Measurements from ENCODE around the gene PIGBOS1.
A peak's percentile ranks its signal among the peaks of the same experiment; 100 is the strongest.

Gene PIGBOS1

GRCh38 chr15:55279100-55279745, 39.7 kb downstream of the PIGBOS1 start:
- no peaks in the 10 kb centered on the region for H3K27me3 ChIP-seq (replicated peaks)
- no peak for TF ChIP-seq CTCF (IDR thresholded peaks at IDR 0.05; ENCODE audit: low read depth, low read length, missing control alignments)
- H3K27ac ChIP-seq, result peak overlapping the region; percentile 91
- in situ Hi-C loops (cut with HindIII; ENCODE audit: low pct_ligation_motif_present, low sequenced_read_pairs), result no loop called here
- no peak overlapping the region for H3K4me3 ChIP-seq (ENCODE audit: low read depth, low read length)
- no peaks in the 10 kb centered on the region for H3K36me3 ChIP-seq (replicated peaks)
- no peak for DNase-seq

GRCh38 chr15:55277715-55278114, 41.2 kb downstream of the PIGBOS1 start:
- H3K36me3 ChIP-seq (replicated peaks), result no peaks in the 10 kb centered on the region
- DNase-seq, result no peak
- no peak overlapping the region for H3K4me3 ChIP-seq (ENCODE audit: low read depth, low read length)
- TF ChIP-seq CTCF (IDR thresholded peaks at IDR 0.05; ENCODE audit: low read depth, low read length, missing control alignments), result no peak
- no peak overlapping the region for H3K27ac ChIP-seq
- no peaks in the 10 kb centered on the region for H3K27me3 ChIP-seq (replicated peaks)
- in situ Hi-C loops (cut with HindIII; ENCODE audit: low pct_ligation_motif_present, low sequenced_read_pairs), result no loop called here

GRCh38 chr15:55277116-55277564, 41.8 kb downstream of the PIGBOS1 start:
- H3K27ac ChIP-seq, result no peak overlapping the region
- no peak for DNase-seq
- H3K27me3 ChIP-seq (replicated peaks), result no peaks in the 10 kb centered on the region
- H3K36me3 ChIP-seq (replicated peaks), result no peaks in the 10 kb centered on the region
- in situ Hi-C loops (cut with HindIII; ENCODE audit: low pct_ligation_motif_present, low sequenced_read_pairs), result no loop called here
- no peak for TF ChIP-seq CTCF (IDR thresholded peaks at IDR 0.05; ENCODE audit: low read depth, low read length, missing control alignments)
- H3K4me3 ChIP-seq (ENCODE audit: low read depth, low read length), result no peak overlapping the region

GRCh38 chr15:55276324-55276723, 42.6 kb downstream of the PIGBOS1 start:
- in situ Hi-C loops (cut with HindIII; ENCODE audit: low pct_ligation_motif_present, low sequenced_read_pairs), result no loop called here
- TF ChIP-seq CTCF (IDR thresholded peaks at IDR 0.05; ENCODE audit: low read depth, low read length, missing control alignments), result no peak
- H3K36me3 ChIP-seq (replicated peaks), result no peaks in the 10 kb centered on the region
- no peak overlapping the region for H3K27ac ChIP-seq
- no peak overlapping the region for H3K4me3 ChIP-seq (ENCODE audit: low read depth, low read length)
- DNase-seq, result no peak
- H3K27me3 ChIP-seq (replicated peaks), result no peaks in the 10 kb centered on the region

GRCh38 chr15:55270291-55270690, 48.6 kb downstream of the PIGBOS1 start:
- TF ChIP-seq CTCF (IDR thresholded peaks at IDR 0.05; ENCODE audit: low read depth, low read length, missing control alignments), result no peak
- Histone ChIP-seq H3K4me3 (ENCODE audit: low read depth, low read length) (no peak overlapping the region), H3K27ac (no peak overlapping the region), H3K27me3 (replicated peaks) (no peaks in the 10 kb centered on the region), H3K36me3 (replicated peaks) (no peaks in the 10 kb centered on the region)
- DNase-seq, result no peak
- in situ Hi-C loops (cut with HindIII; ENCODE audit: low pct_ligation_motif_present, low sequenced_read_pairs), result no loop called here

- no peak for TF ChIP-seq CTCF (IDR thresholded peaks at IDR 0.05; ENCODE audit: low read depth, low read length, missing control alignments)
- Histone ChIP-seq H3K27ac (no peak overlapping the region), H3K27me3 (replicated peaks) (no peaks in the 10 kb centered on the region), H3K36me3 (replicated peaks) (no peaks in the 10 kb centered on the region), H3K4me3 (ENCODE audit: low read depth, low read length) (no peak overlapping the region)
- in situ Hi-C loops (cut with HindIII; ENCODE audit: low pct_ligation_motif_present, low sequenced_read_pairs), result no loop called here
- DNase-seq, result no peak
Measured at GRCh38 chr15:55268176-55268695, 50.7 kb downstream of the PIGBOS1 start.
